K562 (cell line): ENCODE data around the gene GAP43. TPM values are rescaled to one million over a fixed set of nuclear protein-coding genes. Genes with fewer than 3 reads are reported as not detected.

Experiments used
- ATAC-seq: fragments of 200-7000 bp; cut with Tn5 transposase; 3 replicates; pipeline ENCODE4 v1.9.1; 2020; ENCODE audit warnings: moderate library complexity
- BruUV-seq: library from RNA; stranded (reverse); fragments of 400-500 nt; replicated peaks from 2 replicates; lab custom pipeline; 2021; lab: Mats Ljungman, UMichigan
- CTCF ChIA-PET: fragments of 300-600 bp; formaldehyde crosslinking; extraction: SDS; loops from one replicate; lab custom pipeline; 2021; ENCODE audit warnings: low intra/inter-chr PET ratio; lab: Yijun Ruan, JAX
- POLR2A ChIA-PET: fragments of 300-600, 350-650 bp; sonication (Branson Sonifier 250); formaldehyde crosslinking; extraction: SDS; loops from one replicate; lab custom pipeline; 2021; ENCODE audit warnings: antibody characterized with exemption, inconsistent platforms; lab: Yijun Ruan, JAX
- DNase-seq, 4 experiments: peaks; one replicate each; pipeline versions ENCODE4 v3.0.0 to v3.0.0-alpha.2; 2011 to 2018; ENCODE audit warnings: low spot score in 3 of 4, mixed read lengths in 3 of 4; ENCODE audit errors: extremely low read depth in 1 of 4
- FAIRE-seq: peaks from 2 replicates; lab custom pipeline; 2011; peaks lifted over from hg19 to GRCh38; lab: Jason Lieb, UNC
- H2AFZ ChIP-seq: 2 replicates; pipeline ENCODE4 v1.6.0; 2011; ENCODE audit warnings: low read depth, low read length, control low read depth, inconsistent platforms
- H3K27ac ChIP-seq: fragments of 200-600 bp; 3 replicates; pipeline ENCODE4 v1.8.0; 2011; ENCODE audit warnings: low read depth, mild to moderate bottlenecking, control low read depth, inconsistent platforms, low read length, moderate library complexity, mixed read lengths; ENCODE audit errors: extremely low read depth
- H3K27me3 ChIP-seq, 2 experiments: fragments of 300-600 bp in 1 of 2; 2 replicates in 1 of 2; 3 replicates in 1 of 2; pipeline versions ENCODE4 v1.6.0 to v1.8.0; 2011; ENCODE audit warnings: inconsistent platforms in 2 of 2, low read length in 2 of 2, mild to moderate bottlenecking in 1 of 2, mixed read lengths in 1 of 2, moderate library complexity in 1 of 2; ENCODE audit not compliant: control insufficient read depth in 2 of 2, insufficient read depth in 2 of 2
- H3K36me3 ChIP-seq: fragments of 300-600 bp; 3 replicates; pipeline ENCODE4 v1.8.0; 2011; ENCODE audit warnings: mild to moderate bottlenecking, low read length, inconsistent platforms; ENCODE audit not compliant: control insufficient read depth, insufficient read depth
- H3K4me1 ChIP-seq, 2 experiments: fragments of 200-600 bp in 1 of 2; replicated peaks in 1 of 2; 2 replicates in 1 of 2; 3 replicates in 1 of 2; pipeline versions ENCODE4 v1.5.1 to v1.8.0; 2011; ENCODE audit warnings: inconsistent platforms in 2 of 2, low read length in 2 of 2, mild to moderate bottlenecking in 1 of 2, mixed read lengths in 1 of 2, moderate library complexity in 1 of 2; ENCODE audit not compliant: control insufficient read depth in 2 of 2, insufficient read depth in 2 of 2
- H3K4me2 ChIP-seq: 2 replicates; pipeline ENCODE4 v1.6.1; 2011; ENCODE audit warnings: low read length, control low read depth, inconsistent platforms, mixed read lengths; ENCODE audit not compliant: insufficient read depth
- H3K4me3 ChIP-seq: fragments of 200-600 bp; sonication (generic), shearing (Covaris generic); 2 replicates; pipeline ENCODE4 v1.5.1; 2016; ENCODE audit warnings: control low read depth, inconsistent platforms
- H3K79me2 ChIP-seq: fragments of 200-600 bp; 3 replicates; pipeline ENCODE4 v1.8.0; 2011; ENCODE audit warnings: low read length, inconsistent platforms; ENCODE audit not compliant: control insufficient read depth, insufficient read depth
- H3K9ac ChIP-seq, 2 experiments: 2 replicates each; pipeline versions ENCODE4 v1.6.0 to v1.6.1; 2011; ENCODE audit warnings: low read depth in 2 of 2, low read length in 2 of 2, control low read depth in 1 of 2, inconsistent platforms in 1 of 2, mild to moderate bottlenecking in 1 of 2, mixed read lengths in 1 of 2; ENCODE audit not compliant: insufficient read depth in 1 of 2
- H3K9me1 ChIP-seq: one replicate; pipeline ENCODE4 v1.6.0; 2011; ENCODE audit warnings: inconsistent platforms, mild to moderate bottlenecking, low read length, moderate library complexity; ENCODE audit not compliant: control insufficient read depth, insufficient read depth
- H3K9me3 ChIP-seq: replicated peaks from 2 replicates; pipeline ENCODE4 v1.5.1; 2011; ENCODE audit warnings: low read depth, low read length, inconsistent platforms; ENCODE audit not compliant: control insufficient read depth, insufficient read depth
- H4K20me1 ChIP-seq: replicated peaks from 2 replicates; pipeline ENCODE4 v1.6.1; 2011; ENCODE audit warnings: low read length, inconsistent platforms, mixed read lengths; ENCODE audit not compliant: control insufficient read depth, insufficient read depth
- ATF7 ChIP-seq: fragments of 450-650 bp; IDR thresholded peaks from 2 replicates; pipeline ENCODE4 v1.7.1; 2014; ENCODE audit warnings: mild to moderate bottlenecking, moderate library complexity
- CBFA2T3 ChIP-seq: fragments of 450-650 bp; IDR thresholded peaks from 2 replicates; pipeline ENCODE4 v1.6.1; 2017
- KDM5B ChIP-seq: fragments of 200-600 bp; sonication (generic); IDR thresholded peaks from 2 replicates; pipeline ENCODE4 v1.6.1; 2012; ENCODE audit warnings: low read depth, mild to moderate bottlenecking, moderate library complexity, low read length, control low read depth, inconsistent platforms; ENCODE audit not compliant: insufficient replicate concordance
- LEF1 ChIP-seq: fragments of 450-650 bp; IDR thresholded peaks from 2 replicates; pipeline ENCODE4 v1.6.1; 2016; ENCODE audit warnings: mild to moderate bottlenecking
- MTA1 ChIP-seq: fragments of 450-650 bp; IDR thresholded peaks from 2 replicates; pipeline ENCODE4 v1.6.1; 2017; ENCODE audit warnings: borderline replicate concordance
- MTA2 ChIP-seq: fragments of 450-650 bp; IDR thresholded peaks from 2 replicates; pipeline ENCODE4 v1.6.1; 2016; ENCODE audit warnings: low read depth
- NFIC ChIP-seq: fragments of 450-650 bp; IDR thresholded peaks from 2 replicates; pipeline ENCODE4 v1.6.1; 2017; ENCODE audit warnings: mild to moderate bottlenecking, inconsistent platforms
- POLR2A ChIP-seq: fragments of 450-650 bp; conservative IDR thresholded peaks from 2 replicates; pipeline ENCODE4 v1.6.1; 2016
- SMAD1 ChIP-seq: fragments of 150-350 bp; IDR thresholded peaks from 2 replicates; pipeline ENCODE4 v1.6.1; 2014; ENCODE audit warnings: low read length, low read depth; ENCODE audit not compliant: partially characterized antibody
- SMARCC2 ChIP-seq: fragments of 450-650 bp; IDR thresholded peaks from 2 replicates; pipeline ENCODE4 v1.6.1; 2017; ENCODE audit warnings: antibody characterized with exemption, moderate library complexity, mild to moderate bottlenecking, low read depth
- STAT5A ChIP-seq: IDR thresholded peaks from 2 replicates; pipeline ENCODE4 v1.6.1; 2012; ENCODE audit warnings: low read length, inconsistent platforms, borderline replicate concordance
- TAL1 ChIP-seq: fragments of 450-650 bp; IDR thresholded peaks from 2 replicates; pipeline ENCODE4 v1.6.1; 2016; ENCODE audit warnings: mild to moderate bottlenecking
- ZC3H8 ChIP-seq: fragments of 450-650 bp; IDR thresholded peaks from 2 replicates; pipeline ENCODE4 v1.6.1; 2017
- ZNF586 ChIP-seq: fragments of 450-650 bp; formaldehyde crosslinking; conservative IDR thresholded peaks from 2 replicates; pipeline ENCODE4 v1.4.0; 2020; ENCODE audit warnings: mild to moderate bottlenecking, moderate library complexity
- WGBS: fragments of 100-300 bp; shearing (Covaris generic); methylation state at CpG from one replicate; pipeline ENCODE4 v1.1.6; 2016; ENCODE audit warnings: low coverage, mixed read lengths; ENCODE audit not compliant: insufficient coverage; ENCODE audit errors: missing lambda C conversion rate; 5-methylcytosine and 5-hydroxymethylcytosine counted together
- in situ Hi-C: fragments of 300-500 bp; cut with MboI; formaldehyde crosslinking; loops from 4 replicates; pipeline ENCODE4 v1.15.0; 2018; ENCODE audit warnings: inconsistent platforms, mixed read lengths
- intact Hi-C: fragments of 100-400 bp; cut with micrococcal nuclease; formaldehyde crosslinking; loops from 2 replicates; pipeline ENCODE4 v1.14.2; 2022
- polyA plus RNA-seq, 8 experiments: library from polyadenylated mRNA; depleted of rRNA in 4 of 8; stranded (reverse) in 5 of 8; unstranded in 3 of 8; fragments of >200 nt; fragmentation: Nextera tagmentation in 2 of 8; fragmentation: Illumina TruSeq in 1 of 8; extraction: Ambion mirVana in 2 of 8; extraction: Trizol in 1 of 8; gene quantifications; 2 replicates each; pipeline versions ENCODE4 v1.2.1 to v1.2.3, GENCODE V29; 2011 to 2014; ENCODE audit warnings: inconsistent platforms in 1 of 8, missing spikeins in 1 of 8
- total RNA-seq, 7 experiments: library from RNA; depleted of rRNA in 6 of 7; stranded (reverse); fragments of >200 nt in 6 of 7; fragmentation: Illumina TruSeq in 2 of 7; extraction: Trizol in 2 of 7; gene quantifications; 2 replicates each; pipeline versions ENCODE4 v1.2.1 to v1.2.3, GENCODE V29; 2011 to 2021; ENCODE audit warnings: low replicate concordance in 1 of 7
- TF ChIP-seq, protein P1 (sequence below): fragments of 450-650 bp; IDR thresholded peaks from 2 replicates; pipeline ENCODE4 v1.6.1; 2017; ENCODE audit warnings: mild to moderate bottlenecking, moderate library complexity

The GAP43 gene
- total and polyA plus RNA-seq, 9 of the 15 experiments (the other 6 are each of a cell fraction or from before 2014, with no cell fraction given) = 0.04 to 0.11 (median 0.09) TPM; not detected in 6

DNA sequence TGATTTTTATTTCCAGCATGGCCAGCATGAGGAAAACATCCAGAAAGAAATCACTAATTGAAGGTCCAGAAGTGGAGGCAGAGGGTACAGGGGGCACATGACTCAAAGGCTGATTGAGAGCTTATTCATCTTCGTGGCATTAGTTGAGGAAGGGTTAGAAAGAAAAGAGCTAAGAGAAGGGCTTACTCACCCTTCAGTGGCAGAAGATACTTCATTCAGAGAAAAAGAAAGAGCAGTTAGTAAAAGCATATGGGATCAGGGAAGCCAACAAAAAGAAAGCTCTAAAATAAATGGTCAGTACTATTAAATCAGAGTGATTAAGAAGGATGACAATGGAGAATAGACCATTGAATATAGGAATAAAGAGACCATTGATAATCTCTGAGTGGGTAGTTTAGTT lies 25.2 kb downstream of the GAP43 start:
- WGBS = 0% methylated on average over 1 of the region's 1 CpG
- BruUV-seq = no TSS peak
- intact Hi-C loops (no loop called here), in situ Hi-C loops (no loop called here)
- Histone ChIP-seq H3K9me1 (no peaks in the 10 kb centered on the region), H3K4me2 (no peak overlapping the region), H4K20me1 (no peaks in the 10 kb centered on the region), H3K27me3 (no peaks in the 10 kb centered on the region), H3K9ac (no peak overlapping the region), H3K27ac (no peak overlapping the region), H3K4me1 (no peaks in the 10 kb centered on the region), H3K9me3 (no peaks in the 10 kb centered on the region), H3K4me3 (no peak overlapping the region), H3K79me2 (no peaks in the 10 kb centered on the region), H2AFZ (no peak overlapping the region), H3K36me3 (no peaks in the 10 kb centered on the region)
- TF ChIP-seq STAT5A (no peak), ZNF586 (no peak), CBFA2T3 (no peak), MTA1 (no peak)
- TF ChIP-seq, protein P1, sequence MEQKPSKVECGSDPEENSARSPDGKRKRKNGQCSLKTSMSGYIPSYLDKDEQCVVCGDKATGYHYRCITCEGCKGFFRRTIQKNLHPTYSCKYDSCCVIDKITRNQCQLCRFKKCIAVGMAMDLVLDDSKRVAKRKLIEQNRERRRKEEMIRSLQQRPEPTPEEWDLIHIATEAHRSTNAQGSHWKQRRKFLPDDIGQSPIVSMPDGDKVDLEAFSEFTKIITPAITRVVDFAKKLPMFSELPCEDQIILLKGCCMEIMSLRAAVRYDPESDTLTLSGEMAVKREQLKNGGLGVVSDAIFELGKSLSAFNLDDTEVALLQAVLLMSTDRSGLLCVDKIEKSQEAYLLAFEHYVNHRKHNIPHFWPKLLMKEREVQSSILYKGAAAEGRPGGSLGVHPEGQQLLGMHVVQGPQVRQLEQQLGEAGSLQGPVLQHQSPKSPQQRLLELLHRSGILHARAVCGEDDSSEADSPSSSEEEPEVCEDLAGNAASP = no peak
- FAIRE-seq (no peak), DNase-seq (no peak), ATAC-seq (no peak)
- ChIA-PET CTCF (no interaction called here), POLR2A (no interaction called here)

GRCh38 chr3:115651087-115651486 lies 27.8 kb downstream of the GAP43 start:
- Histone ChIP-seq H3K36me3 (no peaks in the 10 kb centered on the region), H3K27me3 (no peaks in the 10 kb centered on the region), H3K4me2 (no peak overlapping the region), H3K4me1 (no peaks in the 10 kb centered on the region; a peak in 1 of 5 replicates), H4K20me1 (no peaks in the 10 kb centered on the region), H2AFZ (no peak overlapping the region), H3K4me3 (no peak overlapping the region), H3K9ac (no peak overlapping the region), H3K9me1 (no peaks in the 10 kb centered on the region), H3K79me2 (no peaks in the 10 kb centered on the region), H3K9me3 (no peaks in the 10 kb centered on the region), H3K27ac (no peak overlapping the region)
- TF ChIP-seq SMAD1 (no peak), ZC3H8 (no peak), ATF7 (no peak), TAL1 (no peak), LEF1 (no peak), SMARCC2 (no peak), KDM5B (no peak), MTA2 (no peak), POLR2A (no peak), NFIC (no peak)
- in situ Hi-C loops (no loop called here), intact Hi-C loops (no loop called here)
- DNase-seq = no peak
- CTCF ChIA-PET = no interaction called here
- POLR2A ChIA-PET = interaction anchor here (1.9 kb wide), 1 partner anchor 8 kb away, joined by 10 read pairs; no protein-coding TSS in a partner anchor
- FAIRE-seq = no peak
- no peak for ATAC-seq
- 0% methylated on average over 1 of the region's 1 CpG for WGBS
- BruUV-seq = no TSS peak
